Stimulated activated CD8-positive, alpha-beta memory T cell treated with anti-CD3 and anti-CD28 coated beads, Interleukin-7, amount 100 ng/mL, for 4 hours (primary cell): ENCODE results near the gene GALNT15.

Experiments used
- DNase-seq, 2 donors: peaks; one replicate each; pipeline ENCODE4 v3.0.0-alpha.2; 2020; ENCODE audit warnings: low read depth in 2 of 2

Gene GALNT15

GRCh38 chr3:16187213-16187790 lies 12.8 kb downstream of the GALNT15 start:
- DNase-seq, result no peak

GRCh38 chr3:16188071-16188470 lies 13.6 kb downstream of the GALNT15 start:
- no peak for DNase-seq

GRCh38 chr3:16189201-16189600 lies 14.7 kb downstream of the GALNT15 start:
- DNase-seq, result no peak

- no peak for DNase-seq
Observed at GRCh38 chr3:16190704-16191103, 16.2 kb downstream of the GALNT15 start.

GRCh38 chr3:16191591-16191990 lies 17.1 kb downstream of the GALNT15 start:
- no peak for DNase-seq

- DNase-seq, result no peak
Observed at GRCh38 chr3:16192176-16192811, 17.8 kb downstream of the GALNT15 start.

- DNase-seq, result no peak
Observed at GRCh38 chr3:16198427-16198826, 23.9 kb downstream of the GALNT15 start.

- DNase-seq, result no peak
Observed at GRCh38 chr3:16199769-16200168, 25.3 kb downstream of the GALNT15 start.

- DNase-seq, result no peak
Observed at GRCh38 chr3:16200411-16200810, 25.9 kb downstream of the GALNT15 start.

GRCh38 chr3:16203031-16203430 lies 28.6 kb downstream of the GALNT15 start:
- DNase-seq, result no peak

GRCh38 chr3:16203671-16204629 lies 29.5 kb downstream of the GALNT15 start:
- DNase-seq, result no peak

GRCh38 chr3:16204751-16205150 lies 30.3 kb downstream of the GALNT15 start:
- no peak for DNase-seq

GRCh38 chr3:16205156-16205870 lies 30.8 kb downstream of the GALNT15 start:
- no peak for DNase-seq

GRCh38 chr3:16207031-16207430 lies 32.6 kb downstream of the GALNT15 start:
- no peak for DNase-seq

- DNase-seq, result no peak
Observed at GRCh38 chr3:16211176-16211904, 36.9 kb downstream of the GALNT15 start.

- DNase-seq, result no peak
Observed at GRCh38 chr3:16214366-16214765, 39.9 kb downstream of the GALNT15 start.

GRCh38 chr3:16216373-16216935 lies 42.0 kb downstream of the GALNT15 start:
- DNase-seq, result no peak

GRCh38 chr3:16219777-16220176 lies 45.3 kb downstream of the GALNT15 start:
- no peak for DNase-seq

GRCh38 chr3:16221990-16222389 lies 47.5 kb downstream of the GALNT15 start:
- DNase-seq, result no peak

- DNase-seq, result no peak
Observed at GRCh38 chr3:16222547-16222946, 48.1 kb downstream of the GALNT15 start.

GRCh38 chr3:16224325-16224724 lies 49.8 kb downstream of the GALNT15 start:
- DNase-seq, result no peak
